ENCODE measurements around the gene CEP120.

CEP120 gene

GRCh38 chr5:123300266-123300665, 122.9 kb downstream of the CEP120 start:
- H3K4me3 ChIP-seq (ENCODE audit: insufficient read length, low read depth): no peak overlapping the region
- no peaks in the 10 kb centered on the region for H3K36me3 ChIP-seq (ENCODE audit: insufficient read depth, insufficient read length, low read length)
- H3K27me3 ChIP-seq (ENCODE audit: insufficient read depth, insufficient read length): no peaks in the 10 kb centered on the region
- DNase-seq (ENCODE audit: low read depth, low spot score): peak; percentile 32
- H3K9me3 ChIP-seq (ENCODE audit: insufficient read depth, low read length): 0 out of 2 replicates have a peak, but pooled peaks cover 3% of the 10 kb centered on the region
- H3K4me1 ChIP-seq (ENCODE audit: insufficient read depth, insufficient read length): no peaks in the 10 kb centered on the region
- no peak overlapping the region for H3K9ac ChIP-seq (ENCODE audit: insufficient read length, low read depth)
- no peak for TF ChIP-seq YY1 (IDR thresholded peaks at IDR 0.05; ENCODE audit: insufficient read depth, insufficient read length)
- TF ChIP-seq ZNF274 (IDR thresholded peaks at IDR 0.05; ENCODE audit: low read depth, low read length): no peak
- TF ChIP-seq SUZ12 (IDR thresholded peaks at IDR 0.05; ENCODE audit: extremely low read depth, insufficient read depth, insufficient read length): no peak

- Histone ChIP-seq H3K27me3 (ENCODE audit: insufficient read depth, insufficient read length) (no peaks in the 10 kb centered on the region), H3K4me1 (ENCODE audit: insufficient read depth, insufficient read length) (no peaks in the 10 kb centered on the region), H3K36me3 (ENCODE audit: insufficient read depth, insufficient read length, low read length) (no peaks in the 10 kb centered on the region), H3K9ac (ENCODE audit: insufficient read length, low read depth) (no peak overlapping the region), H3K9me3 (ENCODE audit: insufficient read depth, low read length) (0 out of 2 replicates have a peak, but pooled peaks cover 3% of the 10 kb centered on the region), H3K4me3 (ENCODE audit: insufficient read length, low read depth) (no peak overlapping the region)
- TF ChIP-seq ZNF274 (IDR thresholded peaks at IDR 0.05; ENCODE audit: low read depth, low read length) (no peak), SUZ12 (IDR thresholded peaks at IDR 0.05; ENCODE audit: extremely low read depth, insufficient read depth, insufficient read length) (no peak), YY1 (IDR thresholded peaks at IDR 0.05; ENCODE audit: insufficient read depth, insufficient read length) (no peak)
- no peak for DNase-seq (ENCODE audit: low read depth, low spot score)
Measured at GRCh38 chr5:123299136-123299535, 124.1 kb downstream of the CEP120 start.

GRCh38 chr5:123298335-123299030, 124.7 kb downstream of the CEP120 start:
- H3K4me3 ChIP-seq (ENCODE audit: insufficient read length, low read depth): no peak overlapping the region
- no peak for TF ChIP-seq SUZ12 (IDR thresholded peaks at IDR 0.05; ENCODE audit: extremely low read depth, insufficient read depth, insufficient read length)
- no peak for TF ChIP-seq YY1 (IDR thresholded peaks at IDR 0.05; ENCODE audit: insufficient read depth, insufficient read length)
- no peak for TF ChIP-seq ZNF274 (IDR thresholded peaks at IDR 0.05; ENCODE audit: low read depth, low read length)
- H3K9me3 ChIP-seq (ENCODE audit: insufficient read depth, low read length): 0 out of 2 replicates have a peak, but pooled peaks cover 3% of the 10 kb centered on the region
- H3K27me3 ChIP-seq (ENCODE audit: insufficient read depth, insufficient read length): no peaks in the 10 kb centered on the region
- no peaks in the 10 kb centered on the region for H3K4me1 ChIP-seq (ENCODE audit: insufficient read depth, insufficient read length)
- no peak overlapping the region for H3K9ac ChIP-seq (ENCODE audit: insufficient read length, low read depth)
- H3K36me3 ChIP-seq (ENCODE audit: insufficient read depth, insufficient read length, low read length): no peaks in the 10 kb centered on the region
- DNase-seq (ENCODE audit: low read depth, low spot score): no peak

- Histone ChIP-seq H3K9me3 (ENCODE audit: insufficient read depth, low read length) (0 out of 2 replicates have a peak, but pooled peaks cover 3% of the 10 kb centered on the region), H3K9ac (ENCODE audit: insufficient read length, low read depth) (no peak overlapping the region)
Measured at GRCh38 chr5:123297866-123298265, 125.3 kb downstream of the CEP120 start.

GRCh38 chr5:123297198-123297831, 125.9 kb downstream of the CEP120 start:
- Histone ChIP-seq H3K27me3 (ENCODE audit: insufficient read depth, insufficient read length) (no peaks in the 10 kb centered on the region), H3K4me1 (ENCODE audit: insufficient read depth, insufficient read length) (no peaks in the 10 kb centered on the region), H3K4me3 (ENCODE audit: insufficient read length, low read depth) (no peak overlapping the region), H3K9me3 (ENCODE audit: insufficient read depth, low read length) (0 out of 2 replicates have a peak, but pooled peaks cover 3% of the 10 kb centered on the region), H3K9ac (ENCODE audit: insufficient read length, low read depth) (no peak overlapping the region), H3K36me3 (ENCODE audit: insufficient read depth, insufficient read length, low read length) (no peaks in the 10 kb centered on the region)
- DNase-seq (ENCODE audit: low read depth, low spot score): no peak
- TF ChIP-seq YY1 (IDR thresholded peaks at IDR 0.05; ENCODE audit: insufficient read depth, insufficient read length) (no peak), SUZ12 (IDR thresholded peaks at IDR 0.05; ENCODE audit: extremely low read depth, insufficient read depth, insufficient read length) (no peak), ZNF274 (IDR thresholded peaks at IDR 0.05; ENCODE audit: low read depth, low read length) (no peak)

More at GRCh38 chr5:123297866-123298265, 125.3 kb downstream of the CEP120 start:
- no peak for DNase-seq (ENCODE audit: low read depth, low spot score)
- no peaks in the 10 kb centered on the region for H3K4me1 ChIP-seq (ENCODE audit: insufficient read depth, insufficient read length)
- TF ChIP-seq YY1 (IDR thresholded peaks at IDR 0.05; ENCODE audit: insufficient read depth, insufficient read length) (no peak), ZNF274 (IDR thresholded peaks at IDR 0.05; ENCODE audit: low read depth, low read length) (no peak)
- H3K4me3 ChIP-seq (ENCODE audit: insufficient read length, low read depth): no peak overlapping the region
- H3K36me3 ChIP-seq (ENCODE audit: insufficient read depth, insufficient read length, low read length): no peaks in the 10 kb centered on the region
- no peaks in the 10 kb centered on the region for H3K27me3 ChIP-seq (ENCODE audit: insufficient read depth, insufficient read length)
